Superior temporal gyrus (tissue), 1 donor: Measurements from ENCODE around the gene SH3TC1.

Experiments
- DNase-seq: peaks from one replicate; pipeline ENCODE4 v3.0.0-alpha.2; 2016; ENCODE audit errors: extremely low spot score

SH3TC1 gene

GRCh38 chr4:8275548-8275910 is 76.4 kb downstream of the SH3TC1 start:
- no peak for DNase-seq

DNA sequence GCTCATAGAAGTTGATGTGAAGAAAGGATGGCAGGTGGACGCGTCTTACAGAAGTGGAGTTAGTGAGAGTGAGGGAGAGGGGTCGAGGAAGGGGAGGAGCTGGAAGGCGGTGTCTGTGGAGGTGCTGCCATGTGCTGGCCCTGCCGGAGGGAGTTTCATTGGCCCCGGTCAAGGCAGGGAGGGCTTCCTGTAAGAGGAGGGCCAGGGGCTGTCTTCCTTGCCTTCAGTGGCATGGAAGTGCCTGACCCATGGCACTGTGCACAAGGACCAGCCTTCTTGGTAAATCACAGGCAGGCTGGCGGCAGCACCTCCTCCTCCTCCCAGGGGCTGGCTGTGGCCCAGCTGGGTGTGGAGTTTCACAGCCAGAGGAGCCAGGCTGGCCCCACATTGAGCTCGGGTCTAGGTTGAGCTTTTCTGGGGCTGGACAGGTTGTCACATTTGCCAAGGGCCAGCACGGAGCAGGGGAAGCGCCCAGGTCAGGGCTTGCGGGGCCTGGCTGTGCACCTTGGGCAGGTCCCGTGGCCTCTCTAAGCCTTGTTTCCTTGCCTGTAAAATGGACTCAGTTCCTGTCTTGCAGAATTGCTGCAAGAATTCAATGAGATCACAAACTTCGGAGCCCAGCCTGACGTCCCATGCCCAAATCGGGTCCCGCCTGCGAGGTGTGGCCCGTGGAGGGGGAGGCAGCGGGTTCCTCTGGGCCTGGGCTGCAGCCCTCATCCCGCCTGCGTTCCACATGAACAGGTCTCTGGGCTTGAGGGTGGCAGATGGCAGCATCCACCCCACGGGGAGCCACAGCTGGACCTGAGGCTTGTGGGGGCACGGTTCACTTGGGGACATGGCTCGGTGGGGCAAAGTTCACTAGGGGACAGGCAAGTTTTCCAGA is 77.5 kb downstream of the SH3TC1 start:
- DNase-seq, result no peak

GRCh38 chr4:8277356-8278008 is 78.4 kb downstream of the SH3TC1 start:
- no peak for DNase-seq

DNA sequence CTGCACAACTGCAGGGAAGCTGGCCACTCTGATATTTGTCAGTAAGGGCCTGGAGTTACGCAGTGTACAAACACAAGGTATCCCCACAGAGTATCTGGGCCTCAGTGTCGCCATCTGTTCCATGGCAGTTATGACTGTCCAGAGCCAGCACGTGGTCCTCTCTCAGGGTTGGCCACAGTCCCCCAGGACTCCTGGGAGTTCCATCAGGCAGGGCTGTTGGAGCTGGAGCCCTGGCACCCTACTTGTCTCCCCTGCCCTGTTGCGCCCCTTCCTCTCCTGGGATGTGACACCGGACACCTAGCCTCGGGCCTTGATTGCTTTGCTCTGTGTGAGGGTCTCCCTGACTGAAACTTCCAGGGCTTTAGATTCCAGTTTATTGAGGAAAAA is 78.9 kb downstream of the SH3TC1 start:
- no peak for DNase-seq

GRCh38 chr4:8278421-8279287 is 79.6 kb downstream of the SH3TC1 start:
- DNase-seq, result no peak

GRCh38 chr4:8279321-8280157 is 80.4 kb downstream of the SH3TC1 start:
- no peak for DNase-seq

- no peak for DNase-seq
Observed at GRCh38 chr4:8280158-8280875, 81.2 kb downstream of the SH3TC1 start.

DNA sequence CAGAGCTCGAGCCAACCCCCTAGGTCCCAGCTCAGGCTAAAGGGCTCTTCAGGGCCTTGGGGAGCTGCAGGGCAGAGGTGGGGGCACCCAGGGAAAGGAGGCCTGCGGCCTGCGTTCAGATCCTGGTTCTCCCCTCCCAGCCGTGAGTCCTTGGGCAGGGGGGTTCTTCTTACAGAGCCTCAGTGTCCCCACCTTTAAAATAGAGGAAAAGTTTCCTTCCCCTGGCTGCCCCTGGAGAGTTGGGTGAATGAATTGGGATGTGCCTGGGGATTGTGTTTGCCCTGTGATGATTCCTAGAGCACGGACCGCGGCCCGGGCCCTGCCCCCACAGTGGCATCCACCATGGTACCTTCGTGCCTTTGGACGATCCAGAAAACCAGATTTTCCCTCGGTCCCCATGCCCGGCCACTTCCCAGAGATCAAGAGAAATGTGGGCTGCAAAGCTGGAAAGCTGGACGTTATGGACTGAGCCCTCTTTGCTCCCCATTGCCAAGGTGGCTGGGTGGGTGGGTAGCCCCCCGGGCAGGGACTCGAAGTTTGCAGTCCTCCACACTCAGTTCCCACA is 81.9 kb downstream of the SH3TC1 start:
- no peak for DNase-seq

- DNase-seq, result no peak
Observed at GRCh38 chr4:8281519-8282133, 82.5 kb downstream of the SH3TC1 start.

GRCh38 chr4:8282134-8282641 is 83.1 kb downstream of the SH3TC1 start:
- no peak for DNase-seq

DNA sequence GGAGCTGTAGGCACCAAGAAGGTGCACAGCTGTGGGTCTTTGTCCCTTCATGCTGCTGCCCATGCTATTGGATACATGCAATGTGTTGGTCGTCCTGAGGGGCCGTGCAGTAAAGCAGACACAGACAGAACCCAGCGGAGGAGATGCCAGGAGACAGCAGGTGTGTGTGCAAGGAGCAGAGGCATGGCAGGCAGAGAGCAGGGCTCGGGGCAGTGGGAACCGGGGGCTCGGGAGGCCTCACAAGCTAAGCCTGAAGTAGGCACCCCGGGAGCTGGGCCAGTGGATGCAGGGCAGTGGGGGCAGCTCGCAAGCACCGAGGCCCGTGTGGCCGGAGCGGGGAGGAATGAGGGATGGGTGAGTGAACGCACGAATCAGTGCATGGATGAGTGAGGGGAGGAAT is 83.7 kb downstream of the SH3TC1 start:
- no peak for DNase-seq

GRCh38 chr4:8283161-8283560 is 84.1 kb downstream of the SH3TC1 start:
- no peak for DNase-seq

- DNase-seq, result no peak
Observed at GRCh38 chr4:8283631-8284121, 84.6 kb downstream of the SH3TC1 start.

- DNase-seq, result no peak
Observed at GRCh38 chr4:8284391-8284790, 85.3 kb downstream of the SH3TC1 start.

DNA sequence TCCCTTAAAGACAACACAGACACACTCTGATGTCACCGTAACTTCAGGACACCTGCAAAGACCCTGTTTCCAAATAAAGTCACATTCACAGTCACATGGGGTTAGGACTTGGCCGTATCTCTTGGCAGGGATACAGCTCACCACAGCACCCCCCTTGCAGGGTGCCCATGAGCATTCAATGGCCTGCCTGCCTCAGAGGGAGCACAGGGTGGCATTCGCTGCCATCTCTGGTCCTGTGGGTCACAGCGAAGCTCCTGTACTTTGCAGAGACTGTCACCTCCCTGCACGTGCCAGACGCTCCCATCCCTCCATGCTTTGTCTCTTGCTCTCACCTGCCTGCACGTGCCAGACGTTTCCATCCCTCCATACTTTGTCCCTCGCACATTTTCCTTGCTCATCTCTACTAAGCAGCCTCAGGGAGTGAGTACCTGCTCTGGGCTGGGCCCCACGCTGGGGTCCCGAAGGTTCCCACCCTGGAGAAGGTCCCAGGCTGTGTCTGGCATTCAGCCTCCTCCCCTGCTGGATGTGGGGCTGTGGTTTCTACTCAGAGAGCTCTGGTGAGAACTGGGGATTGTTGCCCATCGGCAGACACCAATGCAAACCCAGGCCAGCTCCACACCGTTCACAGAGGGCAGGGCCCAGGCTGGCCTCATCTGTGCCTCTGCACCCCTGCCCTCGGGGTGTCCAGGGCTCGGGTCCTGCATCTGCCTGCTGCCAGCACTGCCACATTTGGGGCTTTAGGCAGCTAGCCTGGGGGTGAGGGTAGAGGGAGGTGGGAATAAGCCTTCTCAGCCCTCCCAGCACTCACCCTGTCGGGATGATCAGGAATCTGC is 86.3 kb downstream of the SH3TC1 start:
- no peak for DNase-seq

- DNase-seq, result no peak
Observed at GRCh38 chr4:8285976-8286718, 87.1 kb downstream of the SH3TC1 start.

GRCh38 chr4:8286719-8287342 is 87.7 kb downstream of the SH3TC1 start:
- DNase-seq, result no peak
